SK-N-SH (cell line): Measurements from ENCODE around the gene MCRS1. TPM values are rescaled to one million over a fixed set of nuclear protein-coding genes. Genes with fewer than 3 reads are reported as not detected.
"Not testable (repeated sequence)": the region's sequence is repeated elsewhere in the genome, so short reads cannot be mapped to it uniquely, and the experiment has no call there.

ENCODE experiments used
- CTCF ChIA-PET: fragments of 300-600, 350-600 bp; formaldehyde crosslinking; extraction: SDS; loops from one replicate; lab custom pipeline; 2021; lab: Yijun Ruan, JAX
- POLR2A ChIA-PET: fragments of 350-600 bp; sonication (Branson Sonifier 250); formaldehyde crosslinking; extraction: SDS; loops from one replicate; lab custom pipeline; 2020; ENCODE audit warnings: antibody characterized with exemption, inconsistent platforms; lab: Yijun Ruan, JAX
- DNase-seq: peaks from one replicate; pipeline ENCODE4 v3.0.0; 2012
- H2AFZ ChIP-seq: fragments of 200-600 bp; sonication (generic); 2 replicates; pipeline ENCODE4 v1.8.1; 2016; ENCODE audit warnings: antibody characterized with exemption, mild to moderate bottlenecking, low read depth
- H3F3A ChIP-seq: fragments of 200-600 bp; sonication (generic); replicated peaks from 2 replicates; pipeline ENCODE3; 2016; ENCODE audit warnings: antibody characterized with exemption, mild to moderate bottlenecking; ENCODE audit not compliant: insufficient read depth
- H3K27ac ChIP-seq, 2 experiments: fragments of 200-500 bp in 1 of 2; fragments of 200-600 bp in 1 of 2; sonication (Bioruptor generic) in 1 of 2; sonication (generic), shearing (Covaris generic) in 1 of 2; 2 replicates each; pipeline versions ENCODE4 v1.5.1 to v1.6.1; 2014 to 2016; ENCODE audit warnings: low read depth in 2 of 2, inconsistent platforms in 1 of 2, low read length in 1 of 2, mild to moderate bottlenecking in 1 of 2, mixed read lengths in 1 of 2
- H3K27me3 ChIP-seq: fragments of 200-600 bp; sonication (generic), shearing (Covaris generic); 2 replicates; pipeline ENCODE4 v1.6.1; 2016; ENCODE audit warnings: mixed run types; ENCODE audit not compliant: insufficient read depth
- H3K36me3 ChIP-seq, 2 experiments: fragments of 200-500 bp in 1 of 2; fragments of 200-600 bp in 1 of 2; sonication (Bioruptor generic) in 1 of 2; sonication (generic) in 1 of 2; replicated peaks in 1 of 2; 2 replicates each; pipeline versions ENCODE3 to v1.5.1; 2014 to 2016; ENCODE audit warnings: low read length in 1 of 2, mild to moderate bottlenecking in 1 of 2; ENCODE audit not compliant: insufficient read depth in 2 of 2, control insufficient read depth in 1 of 2
- H3K4me1 ChIP-seq, 2 experiments: fragments of 200-500 bp in 1 of 2; fragments of 200-600 bp in 1 of 2; sonication (Bioruptor generic) in 1 of 2; sonication (generic), shearing (Covaris generic) in 1 of 2; 2 replicates each; pipeline versions ENCODE4 v1.5.1 to v1.6.1; 2014 to 2016; ENCODE audit warnings: low read depth in 1 of 2, low read length in 1 of 2, mixed run types in 1 of 2; ENCODE audit not compliant: insufficient read depth in 2 of 2, control insufficient read depth in 1 of 2
- H3K4me2 ChIP-seq: fragments of 200-600 bp; sonication (generic), shearing (Covaris generic); 2 replicates; pipeline ENCODE4 v1.6.1; 2017; ENCODE audit warnings: mixed run types
- H3K4me3 ChIP-seq, 2 experiments: fragments of 200-500 bp in 1 of 2; fragments of 200-600 bp in 1 of 2; sonication (Bioruptor generic) in 1 of 2; sonication (generic), shearing (Covaris generic) in 1 of 2; 2 replicates each; pipeline versions ENCODE4 v1.5.1 to v1.8.1; 2014 to 2016; ENCODE audit warnings: low read depth in 2 of 2, inconsistent platforms in 1 of 2, low read length in 1 of 2, mild to moderate bottlenecking in 1 of 2, mixed read lengths in 1 of 2, moderate library complexity in 1 of 2
- H3K79me2 ChIP-seq: fragments of 200-600 bp; sonication (generic); 2 replicates; pipeline ENCODE4 v1.8.1; 2017; ENCODE audit warnings: mild to moderate bottlenecking; ENCODE audit not compliant: insufficient read depth
- H3K9ac ChIP-seq: fragments of 200-600 bp; sonication (generic); 2 replicates; pipeline ENCODE4 v1.6.1; 2017; ENCODE audit warnings: mixed run types
- H3K9me2 ChIP-seq: fragments of 200-600 bp; sonication (generic); 2 replicates; pipeline ENCODE4 v1.6.1; 2017; ENCODE audit warnings: mixed run types
- H3K9me3 ChIP-seq: fragments of 200-600 bp; sonication (generic); 2 replicates; pipeline ENCODE4 v1.6.1; 2017; ENCODE audit warnings: mixed run types, mild to moderate bottlenecking, moderate library complexity
- H4K20me1 ChIP-seq: fragments of 200-600 bp; sonication (generic); 2 replicates; pipeline ENCODE4 v1.6.1; 2017; ENCODE audit warnings: mild to moderate bottlenecking, mixed run types; ENCODE audit not compliant: insufficient read depth
- WGBS: methylation state at CpG from one replicate; pipeline ENCODE4 v1.1.6; 2017; ENCODE audit warnings: low lambda C conversion rate; 5-methylcytosine and 5-hydroxymethylcytosine counted together
- polyA plus RNA-seq, 3 experiments: library from polyadenylated mRNA; depleted of rRNA; stranded (reverse); fragments of >200 nt; gene quantifications; 2 replicates each; pipeline ENCODE4 v1.2.3, GENCODE V29; 2012
- small RNA-seq, 7 experiments: library from RNA; depleted of rRNA; stranded (forward); fragments of <200 nt; gene quantifications; one replicate each; pipeline ENCODE3, GENCODE V24; 2012

The MCRS1 gene
- polyA plus RNA-seq, 1 of the 3 experiments (the other 2 are of a cell fraction), result 107 TPM

DNA sequence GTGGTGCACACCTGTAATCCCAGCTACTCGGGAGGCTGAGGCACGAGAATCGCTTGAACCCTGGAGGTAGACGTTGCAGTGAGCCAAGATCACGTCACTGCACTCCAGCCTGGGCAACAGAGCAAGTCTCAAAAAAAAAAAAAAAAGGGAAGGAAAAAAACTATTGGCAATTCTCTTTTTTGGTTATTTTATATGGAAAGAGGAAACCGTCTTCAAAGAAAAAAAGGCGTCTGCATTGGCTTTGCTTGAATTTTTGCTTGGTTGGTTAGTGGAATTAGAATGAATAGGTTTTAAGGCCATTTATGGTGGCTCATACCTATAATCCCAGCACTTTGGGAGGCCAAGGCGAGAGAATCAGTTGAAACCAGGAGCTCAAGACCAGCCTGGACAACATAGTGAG lies 58.3 kb downstream of the MCRS1 start:
- H3K9ac ChIP-seq, POLR2A ChIA-PET, H3K27ac ChIP-seq, H2AFZ ChIP-seq, DNase-seq, H3K4me2 ChIP-seq, H3K9me3 ChIP-seq, H3K4me3 ChIP-seq, H3K27me3 ChIP-seq, H3K9me2 ChIP-seq, H4K20me1 ChIP-seq: not testable (repeated sequence)
- peaks cover 7 to 50% of the 10 kb centered on the region in 2 experiments for H3K36me3 ChIP-seq
- peaks cover 3 to 50% of the 10 kb centered on the region in 2 experiments for H3K4me1 ChIP-seq
- over 99% methylated on average over 8 of the region's 8 CpGs for WGBS
- CTCF ChIA-PET, result interaction anchor here (0.9 to 26.5 kb wide), 3 partner anchors 8 to 162 kb away, joined by 3 to 617 read pairs (median 74); partner anchors contain the start of genes DNAJC22 and SPATS2
- peaks cover 62% of the 10 kb centered on the region for H3F3A ChIP-seq
- H3K79me2 ChIP-seq, result peaks cover 43% of the 10 kb centered on the region

Small RNA genes lying within 50 kb of the gene (small RNA-seq; reads per million reads assigned to genes)
- 0 reads per million in 7 experiments for gene POLR2KP1
- 0 reads per million in 7 experiments for gene RNU6-834P

Other genes with a start within 250 kb of the MCRS1 start
- 15.0 and 26.2 TPM in 2 replicates for gene TROAP, start 244.9 kb downstream of the MCRS1 start, polyA plus RNA-seq (2012; rRNA removed)
- 9.8 and 14.6 TPM in 2 replicates for gene C1QL4, start 231.0 kb downstream of the MCRS1 start, polyA plus RNA-seq (2012; rRNA removed)
- gene DNAJC22, start 221.3 kb downstream of the MCRS1 start, polyA plus RNA-seq (2012; rRNA removed), result 4.5 and 5.3 TPM in 2 replicates
- 72.9 and 90.2 TPM in 2 replicates for gene SPATS2, start 200.7 kb downstream of the MCRS1 start, polyA plus RNA-seq (2012; rRNA removed)
- gene KCNH3, start 29.1 kb downstream of the MCRS1 start, polyA plus RNA-seq (2012; rRNA removed), result 3.2 and 3.7 TPM in 2 replicates
- 0.16 and 0.24 TPM in 2 replicates for gene FAM186B, start 37.5 kb upstream of the MCRS1 start, polyA plus RNA-seq (2012; rRNA removed)
- gene PRPF40B, start 55.4 kb upstream of the MCRS1 start, polyA plus RNA-seq (2012; rRNA removed), result 24.3 and 27.0 TPM in 2 replicates
- 10.2 and 13.1 TPM in 2 replicates for gene FMNL3, start 139.3 kb upstream of the MCRS1 start, polyA plus RNA-seq (2012; rRNA removed)
- 290 and 360 TPM in 2 replicates for gene TMBIM6, start 173.4 kb upstream of the MCRS1 start, polyA plus RNA-seq (2012; rRNA removed)